T-helper 2 cell treated with Interferon-gamma antibody and Interleukin-4, amounts not matched to agents 100 ng/mL and 5 ng/mL, for 36 hours (primary cell): ENCODE data around the gene CDC42SE2. TPM values are rescaled to one million over a fixed set of nuclear protein-coding genes. Genes with fewer than 3 reads are reported as not detected.

Experiments used
- intact Hi-C: fragments of 100-400 bp; cut with micrococcal nuclease; formaldehyde crosslinking; loops from one replicate; pipeline ENCODE4 v1.15.1; 2023
- total RNA-seq: library from RNA; stranded (reverse); gene quantifications from 2 replicates; pipeline ENCODE4 v1.2.3, GENCODE V29; 2022

Gene CDC42SE2
- total RNA-seq, 1 donor from 2014 or later, result 152 TPM

DNA sequence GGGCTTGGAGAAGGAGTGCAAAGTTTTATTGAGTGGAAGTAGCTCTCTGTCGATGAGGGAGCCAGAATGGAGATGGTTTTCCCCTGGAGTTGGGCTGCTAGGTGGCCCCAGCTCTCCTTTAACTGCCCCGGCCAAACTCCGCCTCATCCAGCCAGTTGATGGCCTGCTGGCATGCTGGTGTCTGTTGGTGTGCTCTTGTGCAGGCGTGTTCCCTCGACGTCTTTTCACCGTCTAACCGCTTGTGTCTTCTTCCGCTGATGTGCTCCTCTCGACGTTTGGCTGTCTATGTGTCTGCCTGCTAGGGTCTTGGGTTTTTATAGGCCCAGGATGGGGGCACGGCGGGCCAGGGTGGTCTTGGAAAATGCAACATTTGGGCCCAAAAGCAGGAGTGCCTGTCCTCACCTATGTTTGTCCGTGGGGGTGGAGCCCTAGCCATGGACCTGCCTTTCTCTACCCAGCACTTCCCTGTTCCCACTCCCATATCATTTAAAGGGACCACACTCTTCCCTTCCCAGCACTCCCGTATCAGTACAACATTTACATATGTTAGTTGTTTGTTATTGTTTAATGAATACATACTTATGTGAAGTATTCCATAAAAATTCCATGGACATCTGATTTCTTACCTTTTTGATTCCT is 97.9 kb downstream of the CDC42SE2 start:
- intact Hi-C loops, result no loop called here

DNA sequence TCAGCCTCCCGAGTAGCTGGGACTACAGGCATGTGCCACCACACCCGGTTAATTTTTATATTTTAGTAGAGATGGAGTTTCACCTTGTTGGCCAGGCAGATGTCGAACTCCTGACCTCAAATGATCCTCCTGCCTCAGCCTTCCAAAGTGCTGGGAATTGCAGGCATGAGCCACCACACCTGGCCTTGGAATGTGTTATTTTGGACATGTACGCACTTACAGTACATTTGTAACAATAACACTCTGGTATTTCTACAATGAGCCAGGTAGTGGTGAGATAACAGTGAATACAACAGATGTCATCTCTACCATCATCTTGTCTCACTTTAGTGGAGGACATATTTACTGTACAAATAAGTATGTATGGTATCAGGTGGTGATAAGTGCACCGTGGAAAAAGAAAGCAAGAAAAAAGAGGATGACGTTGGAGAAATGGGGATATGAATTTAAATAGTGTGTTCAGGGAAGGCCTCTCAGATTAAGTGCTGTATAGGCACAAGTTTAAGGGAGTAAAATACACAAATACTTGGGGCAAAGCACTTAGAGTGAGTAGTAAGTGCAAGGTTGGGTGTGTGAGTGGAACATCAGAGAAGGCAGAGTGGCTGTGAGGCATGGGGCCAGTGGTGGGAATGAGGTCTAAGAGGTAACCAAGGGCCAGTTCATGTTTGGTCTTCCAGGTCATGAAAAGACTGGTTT is 100.1 kb downstream of the CDC42SE2 start:
- intact Hi-C loops, result no loop called here

DNA sequence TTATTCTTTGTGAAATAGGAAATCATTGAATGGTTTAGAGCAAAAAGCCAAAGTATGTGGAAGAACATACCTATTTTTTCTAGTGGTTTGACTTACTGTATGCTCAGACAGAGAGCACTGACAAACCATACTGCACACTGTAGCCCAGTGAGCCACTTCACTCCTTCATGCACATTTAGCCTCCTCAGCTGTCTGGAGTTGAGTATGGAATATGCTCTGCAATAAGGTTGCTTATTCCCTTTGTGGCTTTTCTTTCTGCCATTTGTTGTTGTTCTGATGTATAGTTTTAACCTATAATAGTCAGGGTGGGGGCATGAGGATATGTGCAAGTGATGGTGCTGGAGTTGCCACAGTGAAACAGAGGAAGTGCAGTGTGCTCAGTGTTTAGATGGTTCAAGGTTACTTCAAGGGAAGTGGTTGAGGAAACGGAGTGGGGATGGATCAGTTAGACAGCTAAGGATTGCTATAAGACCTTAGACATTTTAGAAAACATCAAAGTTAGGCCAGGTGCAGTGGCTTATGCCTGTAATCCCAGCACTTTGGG is 100.7 kb downstream of the CDC42SE2 start:
- intact Hi-C loops, result no loop called here

DNA sequence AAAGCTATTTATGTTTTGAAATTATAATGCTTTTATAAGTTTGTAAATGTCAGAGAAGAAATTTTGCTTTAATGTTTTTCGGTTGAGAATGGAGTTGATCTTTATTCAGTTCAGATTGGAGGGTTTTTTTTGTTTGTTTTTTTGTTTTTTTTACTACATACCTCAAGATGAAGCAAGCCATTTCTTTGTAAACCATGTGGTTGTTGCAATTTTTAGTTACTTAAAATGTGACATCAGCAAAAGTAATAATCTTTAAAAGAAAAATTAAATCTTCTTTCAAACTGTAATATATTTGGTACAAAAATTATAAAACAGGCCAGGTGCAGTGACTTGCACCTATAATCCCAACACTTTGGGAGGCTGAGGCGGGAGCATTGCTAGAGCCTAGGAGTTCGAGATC is 102.6 kb downstream of the CDC42SE2 start:
- intact Hi-C loops, result loop anchor here (1.0 kb wide), 1 partner anchor 9 kb away; no protein-coding TSS in a partner anchor

- intact Hi-C loops, result no loop called here
Measured at GRCh38 chr5:131367219-131367860, 103.5 kb downstream of the CDC42SE2 start.

DNA sequence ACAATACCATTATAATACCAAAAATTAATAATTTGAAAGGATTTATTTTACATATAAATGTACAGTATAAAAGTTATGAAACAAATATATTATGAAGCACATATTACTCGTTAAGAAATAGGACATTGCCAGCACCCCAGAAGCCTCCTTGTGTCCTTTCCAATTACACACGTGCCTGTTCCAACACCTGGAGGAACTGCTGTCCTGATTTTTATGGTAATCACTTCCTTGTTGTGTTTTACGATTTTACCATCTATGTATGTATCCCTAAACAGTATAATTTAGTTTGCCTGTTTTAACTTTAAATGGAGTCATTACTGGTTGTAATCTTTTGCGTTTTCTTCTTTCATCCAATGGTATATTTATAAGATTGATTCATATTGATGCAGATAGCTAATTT is 105.0 kb downstream of the CDC42SE2 start:
- intact Hi-C loops, result no loop called here

- intact Hi-C loops, result no loop called here
Measured at GRCh38 chr5:131369558-131369957, 105.7 kb downstream of the CDC42SE2 start.

- intact Hi-C loops, result no loop called here
Measured at GRCh38 chr5:131371835-131372234, 108.0 kb downstream of the CDC42SE2 start.

DNA sequence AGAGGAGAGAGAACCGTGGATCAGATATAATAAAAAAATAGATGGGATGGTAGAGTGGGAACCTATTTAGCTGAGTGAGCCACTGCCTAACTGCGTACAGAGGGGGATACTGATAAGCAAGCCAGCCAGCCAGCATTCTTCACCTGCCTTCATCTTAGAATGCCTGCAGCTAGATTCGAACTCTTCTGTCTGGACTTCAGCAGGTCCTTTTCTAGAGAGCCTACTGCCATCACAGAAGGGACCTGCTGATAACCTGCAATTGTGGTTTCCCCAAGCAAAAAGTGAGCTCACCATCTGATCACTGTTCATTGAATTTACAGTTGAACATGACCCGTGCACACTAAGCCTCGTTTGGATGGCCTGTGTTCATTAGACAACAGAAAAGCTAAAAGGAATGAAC is 109.4 kb downstream of the CDC42SE2 start:
- intact Hi-C loops, result no loop called here

DNA sequence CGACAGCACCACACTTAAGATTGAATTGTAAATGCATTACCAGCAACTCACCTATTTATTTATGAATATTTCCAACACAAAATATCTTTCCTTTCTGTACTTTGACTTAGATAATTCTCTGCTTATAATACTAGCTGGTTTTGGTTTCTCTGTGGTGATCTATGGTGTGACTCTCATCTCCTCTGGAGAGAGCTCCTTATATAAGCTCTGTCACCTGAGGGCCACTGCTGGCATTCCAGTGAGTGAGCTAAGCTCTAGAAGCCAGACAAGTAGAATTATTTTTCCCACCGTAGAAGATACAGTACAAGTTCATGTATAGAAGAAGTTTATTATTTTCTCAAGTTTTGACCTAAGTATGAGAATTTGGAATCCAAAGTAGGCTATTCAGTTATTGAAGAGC is 111.5 kb downstream of the CDC42SE2 start:
- intact Hi-C loops, result no loop called here

GRCh38 chr5:131377346-131377745 is 113.5 kb downstream of the CDC42SE2 start:
- intact Hi-C loops, result no loop called here

DNA sequence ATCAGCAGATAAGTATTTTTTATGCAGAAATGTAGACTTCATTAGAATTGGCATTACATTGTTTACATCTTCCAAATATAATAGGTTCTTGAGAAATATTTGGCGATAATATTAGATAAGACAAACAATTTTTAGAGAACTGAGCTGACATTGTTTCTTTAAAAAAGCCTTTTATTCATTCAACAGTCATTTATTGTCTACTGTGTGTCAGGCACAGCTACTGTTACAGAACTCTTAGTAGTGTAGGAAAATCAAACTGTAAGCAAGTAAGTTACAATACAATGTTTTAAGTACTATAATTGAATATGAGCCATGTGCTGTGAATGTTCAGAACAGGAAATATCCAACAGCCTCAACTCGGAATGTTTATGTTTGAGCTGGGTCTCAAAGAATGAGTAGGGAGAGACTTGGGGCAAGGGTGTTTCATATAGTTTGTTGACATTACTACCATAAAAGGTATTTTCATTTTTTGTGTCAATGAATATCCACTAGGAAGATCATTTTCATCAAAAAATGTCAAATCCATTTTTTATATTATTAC is 114.0 kb downstream of the CDC42SE2 start:
- intact Hi-C loops, result no loop called here

DNA sequence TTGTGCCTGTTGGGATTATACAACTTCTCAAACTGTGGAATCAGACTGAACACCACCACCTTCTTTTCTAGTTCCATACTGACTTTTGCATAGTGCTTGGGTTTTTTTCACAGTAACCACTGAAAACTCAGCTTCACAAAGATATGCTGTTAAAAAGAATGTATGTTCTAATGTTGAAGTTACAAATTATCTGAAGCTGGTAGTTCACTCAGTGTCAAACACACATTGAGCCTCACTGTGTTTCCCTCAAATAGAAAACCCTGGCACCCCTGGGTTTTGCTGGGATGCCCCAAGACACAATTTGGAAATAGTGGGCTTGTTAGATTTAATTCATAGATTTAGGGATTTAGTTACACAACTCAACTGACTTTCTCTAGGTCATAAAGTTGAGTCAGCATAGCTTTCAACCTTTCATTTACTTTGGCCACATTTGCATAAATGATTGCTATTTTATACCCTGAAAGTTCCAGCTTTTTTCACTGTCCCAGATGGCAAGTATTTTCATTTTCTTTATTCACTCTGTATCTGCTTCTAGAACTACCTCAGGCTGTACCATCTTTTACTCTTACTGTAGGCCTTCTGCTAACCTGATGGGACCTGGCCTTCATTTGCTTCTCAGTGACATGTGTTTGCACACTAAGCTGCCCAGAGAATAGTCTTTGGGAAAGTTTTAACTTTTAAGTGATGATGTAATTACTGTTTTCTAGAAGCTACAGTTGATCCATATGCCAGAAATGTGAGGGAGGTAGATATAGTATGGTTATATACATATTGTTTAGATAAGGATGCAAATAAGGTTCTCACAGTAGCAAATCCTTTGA is 115.1 kb downstream of the CDC42SE2 start:
- intact Hi-C loops, result no loop called here

- intact Hi-C loops, result loop anchor here (5.0 kb wide), 2 partner anchors 172 to 258 kb away; partner anchors contain the start of gene RAPGEF6
Measured at GRCh38 chr5:131379723-131380122, 115.9 kb downstream of the CDC42SE2 start.

GRCh38 chr5:131380238-131380637 is 116.4 kb downstream of the CDC42SE2 start:
- intact Hi-C loops, result loop anchor here (5.0 kb wide), 2 partner anchors 173 to 257 kb away; partner anchors contain the start of gene RAPGEF6

DNA sequence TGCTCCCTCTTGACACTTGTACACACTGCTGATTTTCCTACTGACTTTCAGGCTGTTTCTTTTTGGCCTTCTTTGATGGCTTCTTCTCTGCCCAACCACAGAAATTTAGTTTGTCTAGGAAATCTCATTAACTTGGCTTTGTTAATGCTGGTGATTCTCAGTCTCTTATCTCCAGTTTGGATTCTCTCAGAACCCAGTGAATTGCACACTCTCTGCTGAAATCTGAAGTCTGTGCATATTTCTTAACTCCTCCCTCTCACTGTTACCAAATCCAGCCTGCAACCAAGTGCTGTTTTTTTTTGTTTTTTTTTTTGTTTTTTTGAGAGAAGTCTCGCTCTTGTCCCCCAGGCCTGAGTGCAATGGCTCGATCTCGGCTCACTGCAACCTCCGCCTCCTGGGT is 117.2 kb downstream of the CDC42SE2 start:
- intact Hi-C loops, result loop anchor here (5.0 kb wide), 2 partner anchors 174 to 256 kb away; partner anchors contain the start of gene RAPGEF6

DNA sequence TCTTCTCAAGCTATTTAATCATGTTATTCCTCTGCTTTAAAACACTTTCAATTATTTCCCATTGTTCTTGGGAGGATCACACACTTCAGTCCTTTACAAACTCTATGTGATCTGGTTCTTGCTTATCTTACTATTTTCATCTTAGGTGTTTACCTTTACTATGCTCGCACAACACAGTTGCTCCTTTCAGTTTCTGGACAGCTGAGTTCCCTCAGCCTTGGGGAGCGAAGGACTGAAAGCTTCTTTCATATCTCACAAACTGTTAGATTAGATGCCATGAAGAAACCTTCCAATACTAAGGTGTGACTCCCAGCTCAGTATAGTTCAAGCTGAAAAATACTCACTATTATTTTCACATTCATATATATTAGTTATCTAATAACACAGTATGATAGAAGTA is 117.9 kb downstream of the CDC42SE2 start:
- intact Hi-C loops, result loop anchor here (1.0 to 5.0 kb wide), 8 partner anchors 13 to 256 kb away; partner anchors contain the start of gene RAPGEF6

DNA sequence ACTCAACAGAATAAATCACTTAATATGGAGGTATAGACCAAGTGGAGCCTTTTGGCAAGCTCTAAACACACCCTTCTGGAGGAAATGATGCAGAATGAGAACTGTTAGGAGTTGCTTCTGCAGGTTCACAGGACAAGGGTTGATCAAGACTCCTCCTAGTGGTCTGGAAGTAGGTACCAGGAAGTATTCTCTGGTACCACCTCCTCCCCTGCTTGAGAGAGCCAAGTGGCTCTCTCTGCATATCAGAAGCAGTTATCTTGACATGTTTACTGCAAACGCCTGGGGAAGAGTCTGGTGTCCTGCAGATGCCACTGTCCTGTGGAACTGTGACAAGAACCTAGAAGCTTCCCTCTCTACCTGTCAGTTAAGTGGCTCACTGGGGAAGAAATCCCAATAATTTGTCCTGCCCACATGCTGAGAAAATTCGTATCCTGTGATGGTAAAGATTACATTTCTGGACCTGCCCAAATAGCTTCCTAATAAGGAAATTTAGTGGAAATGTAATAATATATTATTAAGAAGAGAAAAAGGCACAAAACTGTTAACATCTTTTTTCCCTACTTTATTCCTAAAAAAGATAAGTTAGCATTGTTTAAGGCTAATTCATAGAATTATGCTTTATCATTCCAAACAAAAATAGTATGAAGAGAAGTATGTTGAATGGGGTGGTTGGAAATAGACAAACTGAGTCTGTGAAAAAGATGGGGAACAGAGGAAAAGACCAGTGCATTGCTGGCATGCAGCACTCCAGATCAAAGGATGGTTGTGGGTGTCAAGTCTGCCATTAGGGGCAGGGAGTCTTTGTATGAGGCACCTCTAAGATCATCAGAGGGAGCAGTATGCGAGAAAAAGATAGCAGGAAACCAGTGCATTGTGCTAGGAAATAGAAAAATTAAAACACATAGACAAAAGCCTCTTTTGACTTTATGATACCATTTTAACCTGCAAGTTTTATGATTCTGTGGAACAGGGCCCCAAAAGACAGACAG is 118.8 kb downstream of the CDC42SE2 start:
- intact Hi-C loops, result loop anchor here (1.0 to 5.0 kb wide), 8 partner anchors 12 to 255 kb away; partner anchors contain the start of gene RAPGEF6

GRCh38 chr5:131384173-131384572 is 120.3 kb downstream of the CDC42SE2 start:
- intact Hi-C loops, result loop anchor here (5.0 kb wide), 2 partner anchors 177 to 253 kb away; partner anchors contain the start of gene RAPGEF6
